K562 (cell line): ENCODE measurements around the gene CD300LG.

Experiments used
- KDM5B ChIP-seq: fragments of 200-600 bp; sonication (generic); IDR thresholded peaks from 2 replicates; pipeline ENCODE4 v1.6.1; 2012; ENCODE audit warnings: low read depth, mild to moderate bottlenecking, moderate library complexity, low read length, control low read depth, inconsistent platforms; ENCODE audit not compliant: insufficient replicate concordance
- LEF1 ChIP-seq: fragments of 450-650 bp; IDR thresholded peaks from 2 replicates; pipeline ENCODE4 v1.6.1; 2016; ENCODE audit warnings: mild to moderate bottlenecking
- MYC ChIP-seq, 2 experiments: fragments of 250-450 bp in 1 of 2; sonication (Bioruptor Pico) in 1 of 2; IDR thresholded peaks; 2 replicates each; pipeline versions ENCODE4 v1.5.1 to v1.6.1; 2012 to 2021; ENCODE audit warnings: low read depth in 2 of 2, borderline replicate concordance in 1 of 2, improper control_type of control experiment in 1 of 2, low read length in 1 of 2, mild to moderate bottlenecking in 1 of 2, moderate library complexity in 1 of 2
- PPARD ChIP-seq: fragments of 250-450 bp; sonication (Bioruptor Pico); IDR thresholded peaks from 2 replicates; pipeline ENCODE4 v1.8.0; 2022; ENCODE audit warnings: inconsistent platforms, mild to moderate bottlenecking, moderate library complexity
- PURB ChIP-seq: sonication (generic); formaldehyde crosslinking; IDR thresholded peaks from 2 replicates; pipeline ENCODE4 v1.9.0; 2021; ENCODE audit warnings: low read depth, mild to moderate bottlenecking, missing genetic modification reagents
- RAD51 ChIP-seq: fragments of 450-650 bp; IDR thresholded peaks from 2 replicates; pipeline ENCODE4 v1.7.1; 2016; ENCODE audit warnings: low read depth, mild to moderate bottlenecking, borderline replicate concordance
- TGIF2 ChIP-seq: sonication (generic); formaldehyde crosslinking; IDR thresholded peaks from 2 replicates; pipeline ENCODE4 v1.8.1; 2022; ENCODE audit warnings: mild to moderate bottlenecking, missing genetic modification reagents, moderate library complexity
- ZNF3 ChIP-seq: fragments of 250-450 bp; sonication (Bioruptor Pico); IDR thresholded peaks from 2 replicates; pipeline ENCODE4 v1.5.0; 2021; ENCODE audit warnings: mild to moderate bottlenecking, moderate library complexity
- ZNF408 ChIP-seq: fragments of 250-450 bp; sonication (Bioruptor Pico); IDR thresholded peaks from 2 replicates; pipeline ENCODE4 v1.4.0; 2020; ENCODE audit warnings: low read depth, mild to moderate bottlenecking, moderate library complexity
- TF ChIP-seq, protein P1 (sequence below), 3 experiments: IDR thresholded peaks in 2 of 3; conservative IDR thresholded peaks in 1 of 3; 2 replicates each; pipeline ENCODE4 v1.5.1; 2011 to 2012; ENCODE audit warnings: low read length in 3 of 3, mild to moderate bottlenecking in 3 of 3, control low read depth in 2 of 3, improper control_type of control experiment in 1 of 3, inconsistent platforms in 1 of 3, low read depth in 1 of 3, mixed read lengths in 1 of 3, moderate library complexity in 1 of 3; ENCODE audit not compliant: insufficient read depth in 2 of 3
- TF ChIP-seq, protein P2 (sequence below): fragments of 250-450 bp; sonication (Bioruptor Pico); IDR thresholded peaks from 2 replicates; pipeline ENCODE4 v1.8.0; 2021; ENCODE audit warnings: mild to moderate bottlenecking, moderate library complexity

DNA sequence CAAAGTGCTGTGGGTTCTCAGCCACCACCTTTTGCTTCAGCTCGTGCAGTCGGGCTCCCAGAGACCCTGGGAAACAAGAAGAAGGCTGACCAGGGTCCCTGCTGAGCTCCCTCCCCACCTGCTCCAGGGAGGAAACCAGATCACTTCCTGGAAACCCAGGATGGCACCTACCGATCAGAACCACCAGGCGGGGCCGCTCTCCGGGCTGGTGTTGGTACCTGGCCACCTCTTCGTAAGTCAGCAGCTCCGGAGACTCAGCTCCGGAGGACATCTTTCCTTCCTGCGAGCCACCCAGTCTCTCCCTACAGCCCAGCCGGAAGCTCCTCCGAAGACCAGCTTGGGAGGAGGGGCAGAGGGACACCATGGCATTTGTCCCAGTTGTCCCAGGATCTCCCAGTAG is 33.0 kb upstream of the CD300LG start:
- TF ChIP-seq, protein P1, sequence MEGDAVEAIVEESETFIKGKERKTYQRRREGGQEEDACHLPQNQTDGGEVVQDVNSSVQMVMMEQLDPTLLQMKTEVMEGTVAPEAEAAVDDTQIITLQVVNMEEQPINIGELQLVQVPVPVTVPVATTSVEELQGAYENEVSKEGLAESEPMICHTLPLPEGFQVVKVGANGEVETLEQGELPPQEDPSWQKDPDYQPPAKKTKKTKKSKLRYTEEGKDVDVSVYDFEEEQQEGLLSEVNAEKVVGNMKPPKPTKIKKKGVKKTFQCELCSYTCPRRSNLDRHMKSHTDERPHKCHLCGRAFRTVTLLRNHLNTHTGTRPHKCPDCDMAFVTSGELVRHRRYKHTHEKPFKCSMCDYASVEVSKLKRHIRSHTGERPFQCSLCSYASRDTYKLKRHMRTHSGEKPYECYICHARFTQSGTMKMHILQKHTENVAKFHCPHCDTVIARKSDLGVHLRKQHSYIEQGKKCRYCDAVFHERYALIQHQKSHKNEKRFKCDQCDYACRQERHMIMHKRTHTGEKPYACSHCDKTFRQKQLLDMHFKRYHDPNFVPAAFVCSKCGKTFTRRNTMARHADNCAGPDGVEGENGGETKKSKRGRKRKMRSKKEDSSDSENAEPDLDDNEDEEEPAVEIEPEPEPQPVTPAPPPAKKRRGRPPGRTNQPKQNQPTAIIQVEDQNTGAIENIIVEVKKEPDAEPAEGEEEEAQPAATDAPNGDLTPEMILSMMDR (IDR thresholded peaks at IDR 0.05 in 2 of 3, conservative IDR thresholded peaks at IDR 0.05 in 1 of 3; ENCODE audit: insufficient read depth in 2 of 3, low read depth in 1 of 3, low read length in 3 of 3): 0 out of 6 replicates have a peak, but pooled peaks of 1 of the 3 experiments have one; percentile 14
- no peak for TF ChIP-seq TGIF2 (CRISPR knock-in tag)
- TF ChIP-seq, protein P2, sequence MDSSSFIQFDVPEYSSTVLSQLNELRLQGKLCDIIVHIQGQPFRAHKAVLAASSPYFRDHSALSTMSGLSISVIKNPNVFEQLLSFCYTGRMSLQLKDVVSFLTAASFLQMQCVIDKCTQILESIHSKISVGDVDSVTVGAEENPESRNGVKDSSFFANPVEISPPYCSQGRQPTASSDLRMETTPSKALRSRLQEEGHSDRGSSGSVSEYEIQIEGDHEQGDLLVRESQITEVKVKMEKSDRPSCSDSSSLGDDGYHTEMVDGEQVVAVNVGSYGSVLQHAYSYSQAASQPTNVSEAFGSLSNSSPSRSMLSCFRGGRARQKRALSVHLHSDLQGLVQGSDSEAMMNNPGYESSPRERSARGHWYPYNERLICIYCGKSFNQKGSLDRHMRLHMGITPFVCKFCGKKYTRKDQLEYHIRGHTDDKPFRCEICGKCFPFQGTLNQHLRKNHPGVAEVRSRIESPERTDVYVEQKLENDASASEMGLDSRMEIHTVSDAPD (CRISPR knock-in tag): no peak
- no peak for TF ChIP-seq KDM5B
- TF ChIP-seq MYC (IDR thresholded peaks at IDR 0.05; ENCODE audit: low read depth, low read length): no peak
- TF ChIP-seq MYC (CRISPR knock-in tag; IDR thresholded peaks at IDR 0.05; ENCODE audit: borderline replicate concordance, low read depth): no peak
- no peak for TF ChIP-seq ZNF408 (CRISPR knock-in tag)
- no peak for TF ChIP-seq PURB (CRISPR knock-in tag)
- TF ChIP-seq LEF1: no peak
- no peak for TF ChIP-seq PPARD (CRISPR knock-in tag)
- no peak for TF ChIP-seq ZNF3 (CRISPR knock-in tag)
- TF ChIP-seq RAD51: no peak
